NCI-H146 treated with DMSO at 0.1 percent for 48 hours (cell line): ENCODE measurements around the gene HAUS2.
"Not testable (repeated sequence)": the region's sequence is repeated elsewhere in the genome, so short reads cannot be mapped to it uniquely, and the experiment has no call there.

Experiments
- DNase-seq: peaks from one replicate; lab custom pipeline; 2025; ENCODE audit not compliant: unreplicated experiment; lab: John Stamatoyannopoulos, UW

HAUS2 gene

GRCh38 chr15:42575188-42576039, 26.8 kb downstream of the HAUS2 start, which contains the start of gene STARD9:
Gene STARD9, plus strand, starts transcription at chr15:42575606. Its CDS starts 110 bp downstream, at chr15:42575716.
- peak; percentile 89 for DNase-seq

- DNase-seq, result no peak
Observed at GRCh38 chr15:42576040-42576594, 27.5 kb downstream of the HAUS2 start.

DNA sequence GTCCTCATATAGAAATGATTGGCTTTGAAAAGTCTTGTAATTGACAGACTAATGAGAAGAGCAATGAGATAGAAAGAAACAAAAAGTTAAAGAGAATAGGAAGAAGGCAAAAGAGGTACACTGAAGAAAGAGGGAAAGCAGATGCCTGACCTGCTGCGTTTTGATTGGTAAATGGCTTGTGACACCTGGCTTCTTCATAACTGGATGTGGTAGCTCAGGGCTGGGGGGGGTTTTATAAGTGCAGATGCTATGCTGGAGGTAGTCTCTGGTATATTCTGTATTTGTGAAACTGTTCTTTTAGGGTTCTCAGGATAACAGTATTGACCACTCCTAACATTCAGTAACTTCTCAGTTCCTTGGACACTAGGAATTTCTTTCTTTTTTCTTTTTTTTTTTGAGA, 28.1 kb downstream of the HAUS2 start:
- no peak for DNase-seq

- DNase-seq, result no peak
Observed at GRCh38 chr15:42577514-42578031, 28.9 kb downstream of the HAUS2 start.

GRCh38 chr15:42578984-42579537, 30.4 kb downstream of the HAUS2 start:
- DNase-seq, result no peak

- DNase-seq, result peak; percentile 59
Observed at GRCh38 chr15:42581272-42581730, 32.7 kb downstream of the HAUS2 start.

- no peak for DNase-seq
Observed at GRCh38 chr15:42582569-42583375, 34.1 kb downstream of the HAUS2 start.

GRCh38 chr15:42584031-42584765, 35.6 kb downstream of the HAUS2 start:
- no peak for DNase-seq

- DNase-seq, result no peak
Observed at GRCh38 chr15:42590619-42591237, 42.1 kb downstream of the HAUS2 start.

DNA sequence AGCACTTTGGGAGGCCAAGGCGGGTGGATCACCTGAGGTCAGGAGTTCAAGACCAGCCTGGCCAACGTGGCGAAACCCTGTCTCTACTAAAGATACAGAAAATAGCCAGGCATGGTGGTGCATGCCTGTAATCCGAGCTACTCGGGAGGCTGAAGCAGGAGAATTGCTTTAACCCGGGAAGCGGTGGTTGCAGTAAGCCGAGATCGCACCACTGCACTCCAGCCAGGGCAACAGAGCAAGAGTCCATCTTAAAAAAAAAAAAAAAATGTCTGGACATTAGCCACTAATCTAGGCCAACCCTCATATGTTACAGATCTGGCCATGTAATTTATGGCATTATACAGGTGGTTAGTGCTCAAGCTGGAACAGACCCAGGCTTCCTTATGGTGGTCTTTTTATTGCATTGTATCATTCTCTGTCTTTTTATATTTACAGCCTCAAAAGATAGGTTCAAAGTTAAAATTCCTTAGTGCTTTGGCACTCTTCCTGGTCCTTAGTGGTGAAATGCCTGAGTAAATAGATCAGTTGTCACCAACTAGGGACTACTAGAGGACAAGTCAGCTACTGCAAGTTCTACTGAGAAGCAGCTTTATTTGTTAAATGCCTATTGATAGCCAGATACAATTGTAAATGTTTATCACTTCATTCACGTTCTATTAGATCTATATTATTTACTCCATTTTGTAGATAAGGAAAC, 42.7 kb downstream of the HAUS2 start:
- no peak for DNase-seq

GRCh38 chr15:42592716-42593115, 44.1 kb downstream of the HAUS2 start:
- DNase-seq, result no peak

GRCh38 chr15:42593143-42593542, 44.5 kb downstream of the HAUS2 start:
- no peak for DNase-seq

DNA sequence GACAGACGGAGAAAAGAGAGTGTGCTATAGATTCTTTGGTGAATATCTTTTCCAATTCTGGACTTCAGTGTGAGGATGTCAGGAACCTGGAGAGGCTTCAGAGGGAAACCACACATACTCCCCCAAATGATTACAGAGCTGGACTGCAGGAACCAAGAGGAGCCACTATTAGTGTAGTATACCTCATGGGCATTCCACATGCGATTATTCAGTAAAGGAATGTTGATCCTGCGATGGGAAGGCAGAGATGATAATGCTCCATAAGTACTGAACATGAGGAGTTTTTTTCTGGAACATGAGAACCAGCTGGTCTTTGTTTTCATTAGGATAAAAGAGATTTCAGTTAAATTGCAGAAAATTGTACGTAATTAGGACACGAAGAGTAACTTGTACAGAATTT, 45.5 kb downstream of the HAUS2 start:
- no peak for DNase-seq

- DNase-seq, result no peak
Observed at GRCh38 chr15:42595626-42596240, 47.1 kb downstream of the HAUS2 start.

GRCh38 chr15:42601316-42601715, 52.7 kb downstream of the HAUS2 start:
- DNase-seq, result not testable (repeated sequence)

DNA sequence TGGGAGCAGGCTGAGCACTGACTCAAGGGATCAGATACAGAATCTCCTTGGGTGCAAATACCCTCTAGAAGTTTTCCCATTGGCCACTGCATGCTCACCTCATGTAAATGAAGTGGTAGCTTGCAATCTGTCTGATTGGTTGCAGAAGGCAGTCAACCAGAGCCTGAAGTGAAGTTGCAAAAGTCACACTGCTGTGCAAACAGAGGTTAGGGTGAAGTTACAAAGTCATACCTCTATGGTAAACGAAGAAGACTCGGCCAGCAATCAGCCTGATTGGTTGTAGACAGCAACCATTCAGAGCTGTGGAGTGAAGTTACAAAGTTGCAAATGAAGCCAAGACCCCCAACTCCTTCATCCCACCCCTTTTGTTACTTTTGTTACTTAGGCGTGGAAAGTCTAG, 53.9 kb downstream of the HAUS2 start:
- DNase-seq, result no peak

DNA sequence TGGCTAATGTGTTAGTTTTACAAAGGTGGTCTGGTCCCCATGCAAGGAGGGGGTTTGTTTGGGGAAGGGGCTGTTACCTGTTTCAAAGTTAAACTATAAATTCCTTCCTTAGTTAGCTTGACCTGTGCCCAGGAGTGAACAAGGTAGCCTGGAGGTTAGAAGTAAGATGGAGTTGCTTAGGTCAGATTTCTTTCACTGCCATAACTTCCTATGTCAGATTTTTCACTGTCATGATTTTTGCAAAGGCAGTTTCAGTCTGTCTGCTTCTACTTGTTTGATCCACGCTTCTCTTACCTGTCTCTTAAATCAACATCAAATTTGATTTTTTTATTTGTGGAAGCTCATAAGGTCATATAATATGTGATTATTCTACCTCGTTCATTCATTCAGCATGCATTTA, 55.3 kb downstream of the HAUS2 start:
- no peak for DNase-seq

DNA sequence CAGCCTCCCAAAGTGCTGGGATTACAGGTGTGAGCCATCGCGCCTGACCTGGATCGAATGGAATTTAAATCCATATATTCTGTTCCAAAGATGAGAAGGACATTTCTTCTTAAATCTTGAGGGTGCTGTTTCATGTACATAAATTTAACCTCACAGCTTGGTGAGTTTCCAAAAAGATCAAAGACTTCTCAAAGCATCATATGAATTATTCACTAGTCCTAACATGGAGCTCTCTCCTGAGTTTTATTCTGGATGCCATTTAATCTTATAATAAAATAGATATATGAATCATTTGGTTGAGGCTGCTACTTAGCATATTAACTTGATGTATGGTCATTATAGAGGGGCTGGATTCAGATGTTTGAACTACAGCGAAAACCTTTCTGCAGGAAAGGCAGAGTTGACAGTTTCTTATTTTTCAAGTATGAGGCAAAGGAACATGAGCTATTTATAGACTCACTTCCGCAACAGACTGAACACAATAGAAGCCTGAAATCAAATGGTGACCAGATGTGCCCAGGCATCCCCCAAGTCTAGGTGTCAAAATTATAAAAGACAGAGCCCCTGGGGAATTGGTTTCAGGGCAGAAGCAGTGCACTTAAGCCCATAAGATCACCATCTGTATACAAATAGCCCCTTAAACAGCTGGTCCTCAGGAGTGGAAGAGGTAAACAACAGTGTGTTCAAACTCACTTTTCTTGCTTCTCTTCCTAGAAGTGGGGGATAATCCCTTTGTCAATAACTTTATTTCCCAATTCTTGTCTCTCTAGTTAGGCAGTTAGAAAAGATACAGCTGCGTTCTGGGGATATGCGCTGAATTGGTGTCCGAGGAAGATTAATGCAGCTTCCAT, 56.5 kb downstream of the HAUS2 start:
- no peak for DNase-seq
